Fibroblast of skin of back (primary cell): ENCODE data around the gene OAS3. TPM values are rescaled to one million over a fixed set of nuclear protein-coding genes. Genes with fewer than 3 reads are reported as not detected.
A peak's percentile ranks its signal among the peaks of the same experiment; 100 is the strongest.
"Not testable (repeated sequence)": the region's sequence is repeated elsewhere in the genome, so short reads cannot be mapped to it uniquely, and the experiment has no call there.

Source experiments
- DNase-seq: peaks from one replicate; pipeline ENCODE4 v3.0.0-alpha.2; 2013
- polyA plus RNA-seq, 2 experiments: library from polyadenylated mRNA; unstranded; fragments of 120-200 nt; gene quantifications; one replicate each; pipeline ENCODE4 v1.2.1, GENCODE V29; 2013; ENCODE audit not compliant: insufficient read length in 2 of 2

The OAS3 gene
- polyA plus RNA-seq (2013, experiment 1 of 2; ENCODE audit: insufficient read length), result 1.5 TPM
- 0.35 TPM for polyA plus RNA-seq (2013, experiment 2 of 2; ENCODE audit: insufficient read length)

- peak; percentile 59 for DNase-seq
Measured at GRCh38 chr12:112937741-112938719, at the start of gene OAS3. Gene OAS3 (plus strand): TSS chr12:112938474. CDS start chr12:112938531, 57 bp downstream.

- DNase-seq, result no peak
Measured at GRCh38 chr12:112891093-112892024, 46.9 kb upstream of the OAS3 start.

GRCh38 chr12:112892856-112893255, 45.4 kb upstream of the OAS3 start:
- DNase-seq, result no peak

- DNase-seq, result no peak
Measured at GRCh38 chr12:112894128-112894527, 44.1 kb upstream of the OAS3 start.

- DNase-seq, result no peak
Measured at GRCh38 chr12:112898380-112898779, 39.9 kb upstream of the OAS3 start.

GRCh38 chr12:112900298-112901145, 37.8 kb upstream of the OAS3 start:
- DNase-seq, result peak; percentile 27

- no peak for DNase-seq
Measured at GRCh38 chr12:112901271-112901670, 37.0 kb upstream of the OAS3 start.

- DNase-seq, result peak; percentile 81
Measured at GRCh38 chr12:112904571-112904970, 33.7 kb upstream of the OAS3 start.

- no peak for DNase-seq
Measured at GRCh38 chr12:112905451-112906089, 32.7 kb upstream of the OAS3 start.

- DNase-seq, result peak; percentile 8
Measured at GRCh38 chr12:112906712-112907414, 31.4 kb upstream of the OAS3 start, which contains the start of gene OAS1. Gene OAS1 (plus strand): TSS chr12:112906962. CDS start chr12:112907040, 78 bp downstream.

GRCh38 chr12:112907415-112908157, 30.7 kb upstream of the OAS3 start:
- no peak for DNase-seq

- no peak for DNase-seq
Measured at GRCh38 chr12:112908548-112908947, 29.7 kb upstream of the OAS3 start.

GRCh38 chr12:112909693-112910092, 28.6 kb upstream of the OAS3 start:
- no peak for DNase-seq

GRCh38 chr12:112913038-112913688, 25.1 kb upstream of the OAS3 start:
- DNase-seq, result no peak

GRCh38 chr12:112913888-112914287, 24.4 kb upstream of the OAS3 start:
- DNase-seq, result not testable (repeated sequence)

GRCh38 chr12:112916270-112916669, 22.0 kb upstream of the OAS3 start:
- no peak for DNase-seq

- DNase-seq, result no peak
Measured at GRCh38 chr12:112919121-112919520, 19.2 kb upstream of the OAS3 start.

- DNase-seq, result no peak
Measured at GRCh38 chr12:112924986-112925385, 13.3 kb upstream of the OAS3 start.

GRCh38 chr12:112926416-112927033, 11.7 kb upstream of the OAS3 start:
- not testable (repeated sequence) for DNase-seq
